GM21367 (cell line): ENCODE results near the gene HEPACAM.

ENCODE experiments used
- ATAC-seq: cut with Tn5 transposase; IDR thresholded peaks from one replicate; pipeline ENCODE4 v1.9.1; 2021; ENCODE audit not compliant: unreplicated experiment

HEPACAM gene

DNA sequence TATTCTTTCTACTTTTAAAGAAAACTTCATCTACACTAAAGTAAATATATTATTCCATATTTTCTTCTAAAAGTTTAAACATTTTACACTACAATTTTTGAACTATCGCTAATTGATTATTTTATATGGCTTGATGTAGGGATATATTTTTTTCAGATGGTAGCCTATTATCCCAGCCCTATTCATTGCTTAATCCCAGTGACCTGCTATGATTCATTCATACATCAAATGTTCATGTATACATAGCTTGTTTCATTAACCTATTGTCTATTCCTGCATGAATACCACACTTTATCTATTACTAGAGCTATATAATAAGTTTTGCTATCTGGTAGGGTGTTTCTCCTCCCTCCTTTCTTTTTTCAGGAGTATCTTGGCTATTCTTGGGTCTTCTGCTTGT lies 33.2 kb downstream of the HEPACAM start:
- ATAC-seq, result no peak

GRCh38 chr11:124900464-124900863 lies 35.4 kb downstream of the HEPACAM start:
- no peak for ATAC-seq

GRCh38 chr11:124899383-124900145 lies 36.3 kb downstream of the HEPACAM start:
- ATAC-seq, result no peak

- no peak for ATAC-seq
Measured at GRCh38 chr11:124898711-124899110, 37.1 kb downstream of the HEPACAM start.

DNA sequence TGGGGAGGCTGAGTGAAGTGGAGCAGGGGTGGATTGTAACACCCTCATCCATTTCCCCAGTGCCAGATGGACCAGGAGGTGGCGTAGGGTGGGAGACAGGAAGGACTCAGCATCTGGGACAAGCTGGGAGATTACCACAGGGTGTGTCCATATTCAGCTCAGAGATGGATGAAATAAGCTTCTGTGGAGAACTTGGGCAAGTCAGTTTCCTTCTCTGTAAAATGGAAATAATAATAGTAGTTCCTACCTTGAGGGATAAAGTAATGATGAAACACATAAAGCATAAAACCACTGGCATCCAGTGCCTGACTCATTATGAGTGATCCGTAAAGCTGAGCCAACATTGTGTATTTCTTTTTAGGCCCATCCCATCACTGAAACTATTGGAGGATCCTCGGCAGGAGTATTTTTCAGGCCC lies 37.6 kb downstream of the HEPACAM start:
- no peak for ATAC-seq

DNA sequence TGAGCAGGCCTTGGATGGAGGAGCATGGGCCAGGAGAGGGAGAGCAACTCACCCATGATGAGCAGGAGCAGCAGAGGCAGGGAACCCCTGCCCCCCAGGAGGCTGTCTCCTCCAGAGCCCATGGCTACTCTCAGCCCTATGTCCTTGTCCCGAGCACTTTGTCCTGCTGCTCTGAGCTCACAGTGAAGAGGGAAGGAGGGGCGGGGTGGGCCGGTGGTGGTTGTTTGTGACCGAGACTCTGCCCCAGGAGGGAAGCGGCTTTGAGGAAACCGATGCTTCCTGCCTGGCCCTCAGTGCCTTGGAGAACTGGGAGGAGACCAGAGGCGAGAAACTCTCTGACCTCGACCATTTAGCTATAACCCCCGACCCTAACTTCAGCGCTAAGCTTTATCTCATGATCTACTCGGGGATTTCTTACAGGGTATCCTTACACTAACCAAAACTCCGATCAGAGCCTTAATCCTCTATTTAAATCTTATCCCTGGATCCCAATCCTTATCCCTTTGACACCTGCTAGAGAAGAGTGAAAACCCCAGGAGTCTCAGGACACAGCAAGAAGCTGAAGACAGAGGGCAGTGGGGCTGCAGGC lies 38.1 kb downstream of the HEPACAM start, which contains the start of gene ROBO4:
Gene ROBO4 (minus strand): TSS at position 192 of the 589 bp plus-strand sequence. CDS start 70 bp downstream, at position 122.
- no peak for ATAC-seq

DNA sequence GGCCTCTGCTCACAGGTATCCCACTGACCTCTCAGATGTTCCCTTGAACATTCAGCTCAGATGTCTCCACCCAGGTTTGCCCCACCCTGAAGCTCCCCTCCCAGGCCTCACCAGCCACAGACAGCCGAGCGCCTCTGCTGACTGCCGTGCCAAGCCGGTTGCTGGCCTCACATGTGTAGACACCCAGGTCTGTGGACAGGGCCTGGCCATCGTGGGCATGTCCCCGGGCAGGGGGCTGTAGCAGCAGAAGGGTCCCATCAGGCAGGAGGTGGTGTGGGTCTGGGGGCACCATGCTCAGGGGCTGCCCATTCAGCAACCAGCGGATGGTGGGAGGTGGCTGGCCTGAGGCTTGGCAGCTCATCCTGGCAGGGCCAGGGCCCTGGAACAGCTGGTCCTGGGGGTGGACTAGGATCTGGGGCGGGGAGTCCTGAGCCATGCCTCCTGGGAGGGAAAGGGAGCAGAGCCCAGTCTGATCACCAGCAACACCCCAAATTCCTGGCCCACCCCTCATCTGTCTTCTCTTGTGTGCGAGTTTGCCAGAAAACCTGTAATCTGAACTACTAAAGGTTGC lies 38.9 kb downstream of the HEPACAM start:
- ATAC-seq, result no peak

DNA sequence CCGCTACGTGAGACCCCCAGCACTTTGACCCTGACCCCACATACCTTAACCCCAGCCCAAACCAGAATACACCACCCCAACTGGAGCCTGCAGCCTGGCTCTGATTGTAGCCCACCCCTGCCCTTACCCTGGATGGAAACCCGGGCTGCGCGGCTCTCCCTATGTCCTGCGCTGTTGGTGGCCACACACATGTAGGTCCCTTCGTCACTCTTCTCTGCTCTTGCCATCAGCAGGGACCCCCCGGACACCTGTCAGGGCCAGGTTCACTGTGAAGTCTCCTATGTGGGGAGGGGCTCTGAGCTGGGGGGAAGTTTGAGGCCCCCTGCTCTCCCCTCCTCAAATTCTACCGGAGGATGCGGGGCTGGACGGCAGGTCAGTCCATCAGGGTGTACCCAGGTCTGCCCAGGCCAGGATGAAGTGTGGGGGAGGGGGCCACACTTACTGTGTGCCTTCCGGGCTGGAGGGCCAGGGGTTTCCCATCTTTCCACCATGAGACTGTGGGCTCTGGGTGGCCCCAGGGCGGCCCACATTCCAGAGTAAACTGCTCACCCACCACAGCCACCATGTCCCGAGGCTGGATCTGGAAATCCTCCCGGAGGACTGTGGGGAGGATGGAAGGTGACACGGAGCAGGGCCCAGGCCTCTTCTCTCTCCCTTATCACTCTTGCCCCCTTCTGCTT lies 39.6 kb downstream of the HEPACAM start:
- no peak for ATAC-seq

- no peak for ATAC-seq
Measured at GRCh38 chr11:124895471-124895971, 40.3 kb downstream of the HEPACAM start.

GRCh38 chr11:124894606-124895430 lies 41.0 kb downstream of the HEPACAM start:
- no peak for ATAC-seq

DNA sequence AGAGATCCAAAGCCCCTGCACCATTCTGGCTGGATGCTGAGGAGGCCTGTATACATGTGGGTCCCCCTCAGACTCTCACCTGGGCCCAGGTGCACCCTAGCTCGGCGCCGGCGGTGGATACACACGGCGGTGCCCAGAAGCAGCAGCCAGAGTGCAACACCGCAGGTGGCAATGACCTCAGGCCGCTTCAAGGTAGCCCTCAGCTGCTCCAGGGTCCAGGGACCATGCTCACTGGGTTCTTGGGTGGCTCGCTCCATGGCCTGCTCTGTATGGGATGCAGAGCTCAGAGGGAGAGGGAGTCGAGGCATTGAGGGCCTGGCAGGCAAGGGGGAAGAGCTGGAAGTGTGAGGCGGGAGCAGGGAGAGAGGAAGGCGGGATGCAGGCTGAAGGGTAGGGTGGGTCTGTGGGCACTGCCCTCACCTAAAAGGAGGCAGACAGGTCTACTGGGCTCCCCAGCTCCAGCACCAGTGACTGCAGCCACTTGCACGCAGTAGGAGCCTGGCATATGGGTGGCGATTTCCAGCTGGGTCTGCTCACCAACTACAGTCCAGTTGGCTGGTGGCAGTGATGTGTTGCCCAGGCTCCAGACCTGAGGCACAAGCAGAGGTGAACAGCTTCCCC lies 42.0 kb downstream of the HEPACAM start:
- ATAC-seq, result no peak

- ATAC-seq, result no peak
Measured at GRCh38 chr11:124892750-124893454, 42.9 kb downstream of the HEPACAM start.

DNA sequence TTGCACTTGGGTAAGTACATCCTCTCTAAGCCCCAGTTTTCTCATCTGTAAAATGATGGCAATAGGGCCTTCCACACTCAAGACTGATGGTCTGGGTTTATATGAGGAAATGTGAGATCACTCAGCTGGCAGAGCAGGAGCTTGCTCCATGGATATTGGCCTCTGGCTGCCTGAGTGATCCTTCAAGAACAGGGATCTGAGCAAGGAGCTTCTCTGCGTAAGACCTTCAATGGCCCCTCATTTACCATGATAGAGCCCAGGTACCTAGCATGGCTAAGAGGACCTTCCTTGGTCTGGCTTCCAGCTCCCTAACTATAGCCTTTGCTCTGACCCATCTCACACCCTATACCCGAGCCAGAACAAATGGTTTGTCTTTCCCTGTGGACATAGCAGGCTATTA lies 43.7 kb downstream of the HEPACAM start:
- ATAC-seq, result no peak

GRCh38 chr11:124891373-124891861 lies 44.4 kb downstream of the HEPACAM start:
- ATAC-seq, result no peak

DNA sequence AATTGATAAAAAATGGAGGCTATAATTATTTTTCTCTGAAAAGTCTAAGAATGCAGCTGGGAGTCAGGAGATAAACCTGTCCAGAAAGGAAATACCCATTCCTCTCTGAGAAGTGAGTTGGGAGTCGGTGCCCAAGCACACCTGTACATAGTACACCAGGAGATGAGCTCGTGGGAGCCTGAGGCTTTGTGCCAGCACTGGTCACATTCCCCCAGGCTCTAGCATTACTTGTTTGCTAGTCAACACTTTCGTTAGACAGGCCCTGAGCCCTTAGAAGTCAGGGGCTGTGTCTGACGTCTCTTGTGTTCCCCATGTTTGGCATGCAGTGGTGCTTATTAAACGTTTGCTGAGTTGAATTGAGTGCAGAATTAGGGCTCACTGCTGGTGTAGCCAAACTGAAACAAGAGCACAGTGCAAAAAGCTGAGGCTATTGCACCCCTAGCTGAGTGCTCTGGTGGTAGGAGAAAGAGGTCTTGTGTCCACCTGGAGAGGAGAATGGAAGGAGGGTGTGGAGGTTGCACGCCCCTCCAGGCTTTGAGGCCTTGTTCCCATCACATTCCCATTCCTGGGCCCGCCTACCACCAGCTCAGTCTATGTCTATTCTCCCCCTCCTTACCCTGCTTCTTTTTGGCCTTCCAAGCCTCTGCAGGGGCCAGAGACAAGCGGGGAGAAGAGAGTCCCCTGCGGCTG lies 45.0 kb downstream of the HEPACAM start:
- no peak for ATAC-seq

- ATAC-seq, result no peak
Measured at GRCh38 chr11:124890151-124890550, 45.7 kb downstream of the HEPACAM start.

DNA sequence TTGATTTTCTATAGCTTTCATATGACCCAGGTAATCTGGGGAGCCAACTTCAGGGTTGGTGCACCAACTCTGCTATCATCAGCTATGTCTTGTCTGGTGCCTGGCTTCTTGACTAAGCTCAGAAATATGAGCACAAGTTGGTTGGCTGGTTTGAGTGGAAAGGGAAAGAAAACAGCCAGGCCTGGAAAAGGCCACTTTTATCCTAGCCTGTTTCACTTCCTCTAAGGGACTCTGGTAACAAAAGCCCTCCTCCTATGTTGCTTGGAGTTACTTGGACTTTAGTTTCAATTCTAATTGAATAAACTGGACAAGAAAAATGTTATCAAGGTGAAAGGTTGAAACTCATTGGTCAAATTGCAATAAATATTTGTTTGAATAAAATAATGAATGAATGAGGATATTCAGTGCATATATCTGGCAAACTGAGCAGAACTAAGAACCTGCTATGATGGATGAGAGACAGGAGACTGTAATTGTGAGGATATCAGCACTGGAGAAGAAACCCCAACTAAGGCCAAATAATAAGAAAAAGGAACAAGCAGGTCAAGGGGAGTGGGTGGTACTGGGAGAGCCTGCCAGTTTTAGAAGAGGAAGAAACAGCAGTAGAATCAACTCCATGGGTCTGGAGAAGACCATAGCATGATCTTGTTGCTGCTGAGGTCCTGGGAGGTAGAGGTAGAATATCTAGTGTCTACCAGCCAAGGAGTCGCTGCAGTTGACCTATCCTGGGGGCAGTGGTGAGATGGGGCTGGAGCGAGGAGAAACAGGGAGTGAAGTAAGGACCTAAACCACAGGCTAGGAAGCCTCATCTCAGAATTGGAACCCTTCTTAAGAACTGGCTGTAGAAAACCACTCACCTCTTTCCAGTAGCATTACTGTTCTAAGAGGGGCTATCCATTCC lies 46.4 kb downstream of the HEPACAM start:
- ATAC-seq, result no peak

GRCh38 chr11:124887667-124888013 lies 48.2 kb downstream of the HEPACAM start:
- ATAC-seq, result no peak
